NB4 (cell line): ENCODE measurements around the gene UBFD1.

ENCODE experiments used
- CTCF ChIP-seq: IDR thresholded peaks from one replicate; pipeline ENCODE4 v1.5.1; 2012; ENCODE audit warnings: low read depth, low read length
- MAX ChIP-seq: IDR thresholded peaks from 2 replicates; pipeline ENCODE4 v1.6.1; 2011; ENCODE audit warnings: low read depth, low read length
- POLR2A ChIP-seq: IDR thresholded peaks from 2 replicates; pipeline ENCODE4 v1.6.1; 2011; ENCODE audit warnings: mild to moderate bottlenecking; ENCODE audit not compliant: insufficient read length; ENCODE audit errors: extremely low read depth

GRCh38 chr16:23615805-23616204, 58.3 kb downstream of the UBFD1 start:
- TF ChIP-seq CTCF (no peak), POLR2A (no peak), MAX (no peak)
